ENCODE results near the gene PDE1A. TPM values are rescaled to one million over a fixed set of nuclear protein-coding genes. Genes with fewer than 3 reads are reported as not detected.

Gene PDE1A
- total and polyA plus RNA-seq, 10 of the 15 experiments (the other 5 are each of a cell fraction or from before 2014, with no cell fraction given): 1.1 TPM; not detected in 9

GRCh38 chr2:182226807-182227206 lies 200.0 kb downstream of the PDE1A start:
- no TSS peak for BruUV-seq (replicated peaks)
- ChIA-PET CTCF (interaction anchor here (1.1 to 1.3 kb wide), 2 partner anchors 14 to 422 kb away, joined by 4 read pairs; no protein-coding TSS in a partner anchor), SMC1A (ENCODE audit: uncharacterized antibody, unreplicated experiment) (interaction anchor here (0.6 to 0.9 kb wide), 2 partner anchors 42 to 770 kb away, joined by 3 read pairs; no protein-coding TSS in a partner anchor), POLR2A (no interaction called here), RAD21 (ENCODE audit: unreplicated experiment) (interaction anchor here (1.0 kb wide), 1 partner anchor 13 kb away, joined by 3 read pairs; no protein-coding TSS in a partner anchor)
- DNase-seq (ENCODE audit: low read depth, low spot score): no peak
- ATAC-seq: no peak
- no peak overlapping the region for H3K27ac ChIP-seq (ENCODE audit: control insufficient read depth, insufficient read depth)
- FAIRE-seq: no peak
- H3K4me1 ChIP-seq (ENCODE audit: control insufficient read depth, insufficient read depth, low read length): no peaks in the 10 kb centered on the region
- intact Hi-C loops (cut with micrococcal nuclease; ENCODE audit: unreplicated experiment) (no loop called here), in situ Hi-C loops (cut with MboI) (no loop called here)
- H2AFZ ChIP-seq (ENCODE audit: control insufficient read depth, low read depth, low read length): no peak overlapping the region
- H3K9me3 ChIP-seq (replicated peaks; ENCODE audit: control insufficient read depth, insufficient read depth, low read length): no peaks in the 10 kb centered on the region
- no peak overlapping the region for H3K4me2 ChIP-seq (ENCODE audit: control insufficient read depth, insufficient read depth)
- H3K4me3 ChIP-seq: no peak overlapping the region
- no peak overlapping the region for H3K9ac ChIP-seq (ENCODE audit: control insufficient read depth, insufficient read depth, low read length)
- no peaks in the 10 kb centered on the region for H3K27me3 ChIP-seq (replicated peaks in 1 of 2; ENCODE audit: control insufficient read depth in 2 of 2, insufficient read depth in 2 of 2, low read length in 1 of 2)
- H3K79me2 ChIP-seq (ENCODE audit: control insufficient read depth, insufficient read depth, low read length): no peaks in the 10 kb centered on the region
- no peaks in the 10 kb centered on the region for H4K20me1 ChIP-seq (ENCODE audit: control insufficient read depth, insufficient read depth)
- TF ChIP-seq E4F1 (IDR thresholded peaks at IDR 0.05; ENCODE audit: borderline replicate concordance, partially characterized antibody) (no peak), MEF2A (IDR thresholded peaks at IDR 0.05; ENCODE audit: insufficient read depth, low read depth, low read length) (no peak), SP1 (IDR thresholded peaks at IDR 0.05; ENCODE audit: low read depth, low read length) (no peak), TCF7 (IDR thresholded peaks at IDR 0.05; ENCODE audit: borderline replicate concordance) (no peak), ZNF24 (IDR thresholded peaks at IDR 0.05) (no peak), TAF1 (IDR thresholded peaks at IDR 0.05; ENCODE audit: borderline replicate concordance, low read depth, low read length) (no peak), MYB (IDR thresholded peaks at IDR 0.05; ENCODE audit: borderline replicate concordance, low read depth, low read length) (no peak), RAD21 (IDR thresholded peaks at IDR 0.05; ENCODE audit: insufficient read depth, low read depth, low read length) (no peak), RAD51 (IDR thresholded peaks at IDR 0.05) (no peak), CEBPB (IDR thresholded peaks at IDR 0.05; ENCODE audit: borderline replicate concordance in 1 of 2, low read depth in 2 of 2, low read length in 2 of 2) (no peak), KLF5 (IDR thresholded peaks at IDR 0.05; ENCODE audit: partially characterized antibody) (no peak), CREB1 (IDR thresholded peaks at IDR 0.05; ENCODE audit: low read depth) (no peak), KAT2A (conservative IDR thresholded peaks at IDR 0.05; ENCODE audit: control insufficient read depth, low read depth, low read length) (no peak), GABPA (IDR thresholded peaks at IDR 0.05; ENCODE audit: low read depth) (no peak), POLR2A (IDR thresholded peaks at IDR 0.05; ENCODE audit: low read depth, low read length) (no peak), NR2F1 (conservative IDR thresholded peaks at IDR 0.05) (no peak), IRF4 (IDR thresholded peaks at IDR 0.05; ENCODE audit: low read depth, low read length) (no peak)
- 61% methylated on average over 4 of the region's 4 CpGs for WGBS (ENCODE audit: insufficient coverage, insufficient replicate concordance, low lambda C conversion rate, missing lambda C conversion rate)
- no peaks in the 10 kb centered on the region for H3K36me3 ChIP-seq (ENCODE audit: control insufficient read depth in 2 of 2, insufficient read depth in 2 of 2, low read length in 1 of 2)

Measured in GM12878 (cell line).